PFSK-1 (cell line): Measurements from ENCODE around the gene HOXC10.

ENCODE experiments used
- FOXP2 ChIP-seq: optimal IDR thresholded peaks from 2 replicates; pipeline ENCODE3; 2011; ENCODE audit warnings: borderline replicate concordance, control low read depth, inconsistent platforms; ENCODE audit not compliant: insufficient read depth; ENCODE audit errors: extremely low read length, extremely low read depth
- POLR2AphosphoS5 ChIP-seq: IDR thresholded peaks from 2 replicates; pipeline ENCODE4 v1.6.1; 2012; ENCODE audit warnings: low read depth, mild to moderate bottlenecking, control low read depth, low read length, moderate library complexity
- SIN3A ChIP-seq: IDR thresholded peaks from 2 replicates; pipeline ENCODE4 v1.6.1; 2012; ENCODE audit warnings: mild to moderate bottlenecking, low read length, moderate library complexity, borderline replicate concordance; ENCODE audit not compliant: insufficient read depth
- TAF1 ChIP-seq: IDR thresholded peaks from 2 replicates; pipeline ENCODE4 v1.6.1; 2012; ENCODE audit warnings: low read length, control low read depth, borderline replicate concordance; ENCODE audit not compliant: insufficient read depth
- TF ChIP-seq, protein P1 (sequence below), 2 experiments: IDR thresholded peaks; 2 replicates each; pipeline versions ENCODE4 v1.6.1 to v1.8.0; 2011 to 2012; ENCODE audit warnings: low read depth in 2 of 2, low read length in 2 of 2, control low read depth in 1 of 2, inconsistent platforms in 1 of 2, mild to moderate bottlenecking in 1 of 2, moderate library complexity in 1 of 2; ENCODE audit not compliant: insufficient read depth in 1 of 2

The HOXC10 gene

DNA sequence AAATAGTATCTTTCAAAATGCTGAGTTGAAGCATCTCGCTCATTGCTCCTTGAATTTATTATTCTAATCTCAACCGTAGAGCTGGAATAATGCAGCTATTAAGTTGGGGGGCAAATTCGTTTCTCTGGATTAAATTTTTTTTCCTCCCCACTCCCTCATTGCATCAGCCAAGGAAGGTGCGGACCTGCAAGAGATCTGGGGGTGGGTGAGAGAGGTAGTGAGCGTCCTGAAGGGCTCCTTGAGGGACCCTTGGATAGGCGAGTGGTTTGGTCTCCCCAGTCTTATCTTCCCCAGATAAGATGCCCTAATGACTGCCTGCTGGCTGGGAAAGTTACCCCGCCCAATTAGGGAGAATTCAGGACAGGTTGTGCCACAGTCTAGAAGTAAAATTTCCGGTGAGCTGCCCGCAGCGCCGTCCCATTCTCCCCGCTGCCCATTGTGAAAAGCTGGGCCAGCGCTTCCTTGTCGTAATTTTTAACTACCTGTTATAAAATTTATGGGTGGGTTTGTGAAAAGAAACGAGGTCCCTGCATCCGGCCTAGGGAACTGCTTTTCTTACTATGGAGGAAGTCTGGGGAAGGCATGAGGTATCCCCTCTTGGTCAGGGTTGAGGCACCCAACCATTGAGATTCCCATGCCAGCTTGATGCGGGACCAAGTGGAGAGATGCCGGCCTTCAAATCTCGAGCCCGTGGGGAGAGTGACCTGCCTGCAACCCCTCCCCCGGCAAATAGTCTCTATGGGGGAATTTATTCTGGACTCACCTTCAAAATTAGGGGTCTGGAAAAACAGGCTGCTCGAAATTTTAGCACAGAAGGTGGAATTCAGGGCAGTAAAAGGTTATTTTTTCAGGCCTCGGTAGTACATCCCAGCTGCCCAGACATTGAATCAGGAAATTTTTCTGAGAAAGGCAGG lies 30.3 kb downstream of the HOXC10 start:
- no peak for TF ChIP-seq FOXP2
- TF ChIP-seq, protein P1, sequence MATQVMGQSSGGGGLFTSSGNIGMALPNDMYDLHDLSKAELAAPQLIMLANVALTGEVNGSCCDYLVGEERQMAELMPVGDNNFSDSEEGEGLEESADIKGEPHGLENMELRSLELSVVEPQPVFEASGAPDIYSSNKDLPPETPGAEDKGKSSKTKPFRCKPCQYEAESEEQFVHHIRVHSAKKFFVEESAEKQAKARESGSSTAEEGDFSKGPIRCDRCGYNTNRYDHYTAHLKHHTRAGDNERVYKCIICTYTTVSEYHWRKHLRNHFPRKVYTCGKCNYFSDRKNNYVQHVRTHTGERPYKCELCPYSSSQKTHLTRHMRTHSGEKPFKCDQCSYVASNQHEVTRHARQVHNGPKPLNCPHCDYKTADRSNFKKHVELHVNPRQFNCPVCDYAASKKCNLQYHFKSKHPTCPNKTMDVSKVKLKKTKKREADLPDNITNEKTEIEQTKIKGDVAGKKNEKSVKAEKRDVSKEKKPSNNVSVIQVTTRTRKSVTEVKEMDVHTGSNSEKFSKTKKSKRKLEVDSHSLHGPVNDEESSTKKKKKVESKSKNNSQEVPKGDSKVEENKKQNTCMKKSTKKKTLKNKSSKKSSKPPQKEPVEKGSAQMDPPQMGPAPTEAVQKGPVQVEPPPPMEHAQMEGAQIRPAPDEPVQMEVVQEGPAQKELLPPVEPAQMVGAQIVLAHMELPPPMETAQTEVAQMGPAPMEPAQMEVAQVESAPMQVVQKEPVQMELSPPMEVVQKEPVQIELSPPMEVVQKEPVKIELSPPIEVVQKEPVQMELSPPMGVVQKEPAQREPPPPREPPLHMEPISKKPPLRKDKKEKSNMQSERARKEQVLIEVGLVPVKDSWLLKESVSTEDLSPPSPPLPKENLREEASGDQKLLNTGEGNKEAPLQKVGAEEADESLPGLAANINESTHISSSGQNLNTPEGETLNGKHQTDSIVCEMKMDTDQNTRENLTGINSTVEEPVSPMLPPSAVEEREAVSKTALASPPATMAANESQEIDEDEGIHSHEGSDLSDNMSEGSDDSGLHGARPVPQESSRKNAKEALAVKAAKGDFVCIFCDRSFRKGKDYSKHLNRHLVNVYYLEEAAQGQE (IDR thresholded peaks at IDR 0.05; ENCODE audit: insufficient read depth in 1 of 2, low read depth in 2 of 2, low read length in 2 of 2), result no peak
- no peak for TF ChIP-seq POLR2AphosphoS5
- TF ChIP-seq TAF1, result no peak
- TF ChIP-seq SIN3A, result no peak

DNA sequence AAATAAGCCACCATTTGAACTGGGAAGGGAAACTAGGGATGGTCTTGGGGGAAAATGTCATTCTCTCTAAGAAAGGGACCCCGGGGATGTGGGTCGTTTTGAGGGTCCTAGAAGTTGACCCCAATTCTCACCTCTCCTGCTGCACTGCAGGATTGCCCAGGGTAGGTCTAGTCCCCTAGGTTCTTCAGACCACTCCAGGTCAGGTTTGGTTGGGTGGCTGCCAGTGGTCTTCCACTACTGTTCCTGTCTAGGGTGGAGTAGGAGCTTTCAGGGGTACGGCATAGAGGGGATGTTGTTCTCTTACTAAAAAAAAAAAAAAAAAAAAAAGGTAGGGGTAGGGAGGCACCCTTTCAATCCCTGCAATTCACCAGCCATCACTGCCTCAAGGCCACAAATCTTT lies 31.1 kb downstream of the HOXC10 start:
- TF ChIP-seq SIN3A (no peak), TAF1 (no peak), FOXP2 (no peak), POLR2AphosphoS5 (no peak)
- TF ChIP-seq, protein P1 (IDR thresholded peaks at IDR 0.05; ENCODE audit: insufficient read depth in 1 of 2, low read depth in 2 of 2, low read length in 2 of 2), result no peak

DNA sequence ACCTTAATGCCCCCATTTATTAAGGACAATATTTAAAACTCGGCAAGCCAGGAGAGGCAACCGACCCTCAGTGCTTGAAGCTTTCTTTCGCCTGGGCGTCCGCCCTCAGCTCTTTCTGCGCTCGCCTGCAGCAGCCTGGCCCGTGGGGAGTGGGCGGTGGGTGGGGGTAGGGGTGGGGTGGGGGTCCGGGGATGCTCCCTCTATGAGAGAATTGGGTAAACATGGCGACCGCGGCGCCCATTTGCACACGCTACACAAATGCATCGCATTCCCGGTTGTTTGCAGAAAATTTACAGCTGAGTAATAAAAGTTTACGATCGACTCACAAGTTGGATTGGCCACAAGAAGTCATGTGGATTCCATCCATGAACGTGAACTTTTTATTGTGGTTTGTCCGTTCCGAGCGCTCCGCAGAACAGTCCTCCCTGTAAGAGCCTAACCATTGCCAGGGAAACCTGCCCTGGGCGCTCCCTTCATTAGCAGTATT lies 31.6 kb downstream of the HOXC10 start:
- TF ChIP-seq SIN3A (no peak), POLR2AphosphoS5 (no peak), TAF1 (no peak)
- TF ChIP-seq, protein P1 (IDR thresholded peaks at IDR 0.05; ENCODE audit: insufficient read depth in 1 of 2, low read depth in 2 of 2, low read length in 2 of 2), result no peak

DNA sequence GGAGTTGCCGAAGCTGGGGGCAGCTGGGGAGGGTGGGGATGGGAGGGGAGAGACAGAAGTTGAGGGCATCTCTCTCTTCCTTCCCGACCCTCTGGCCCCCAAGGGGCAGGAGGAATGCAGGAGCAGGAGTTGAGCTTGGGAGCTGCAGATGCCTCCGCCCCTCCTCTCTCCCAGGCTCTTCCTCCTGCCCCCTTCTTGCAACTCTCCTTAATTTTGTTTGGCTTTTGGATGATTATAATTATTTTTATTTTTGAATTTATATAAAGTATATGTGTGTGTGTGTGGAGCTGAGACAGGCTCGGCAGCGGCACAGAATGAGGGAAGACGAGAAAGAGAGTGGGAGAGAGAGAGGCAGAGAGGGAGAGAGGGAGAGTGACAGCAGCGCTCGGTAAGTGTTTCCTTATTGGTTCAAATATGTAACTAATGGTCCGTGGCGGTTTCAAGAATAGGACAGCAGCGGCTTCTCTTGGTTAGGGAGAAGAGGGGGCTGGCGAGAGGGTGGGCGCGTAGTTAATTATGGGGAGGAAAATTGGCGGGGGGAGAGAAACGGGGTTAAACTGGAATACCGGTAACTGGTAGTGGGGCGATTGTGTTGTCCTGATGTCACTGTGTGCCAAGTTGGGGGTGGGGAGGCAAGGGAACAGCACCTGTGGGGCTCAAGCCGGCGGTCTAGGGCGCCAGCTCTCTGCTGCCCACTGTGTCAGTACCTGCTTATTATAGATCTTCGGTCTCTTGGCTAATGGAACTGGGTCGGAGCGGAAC lies 32.3 kb downstream of the HOXC10 start:
- TF ChIP-seq POLR2AphosphoS5 (no peak), FOXP2 (no peak), SIN3A (no peak), TAF1 (no peak)
- TF ChIP-seq, protein P1 (IDR thresholded peaks at IDR 0.05; ENCODE audit: insufficient read depth in 1 of 2, low read depth in 2 of 2, low read length in 2 of 2), result no peak
